AG10803 (cell line): ENCODE results near the gene EMD.

Source experiments
- DNase-seq: peaks from one replicate; pipeline ENCODE4 v3.0.0; 2010; ENCODE audit warnings: low read depth
- H3K4me3 ChIP-seq: 2 replicates; pipeline ENCODE4 v1.5.1; 2011; ENCODE audit warnings: mild to moderate bottlenecking, low read length, control low read depth
- CTCF ChIP-seq: conservative IDR thresholded peaks from 2 replicates; pipeline ENCODE4 v1.5.1; 2011; ENCODE audit warnings: mild to moderate bottlenecking, low read length, control low read depth, inconsistent platforms

Gene EMD

DNA sequence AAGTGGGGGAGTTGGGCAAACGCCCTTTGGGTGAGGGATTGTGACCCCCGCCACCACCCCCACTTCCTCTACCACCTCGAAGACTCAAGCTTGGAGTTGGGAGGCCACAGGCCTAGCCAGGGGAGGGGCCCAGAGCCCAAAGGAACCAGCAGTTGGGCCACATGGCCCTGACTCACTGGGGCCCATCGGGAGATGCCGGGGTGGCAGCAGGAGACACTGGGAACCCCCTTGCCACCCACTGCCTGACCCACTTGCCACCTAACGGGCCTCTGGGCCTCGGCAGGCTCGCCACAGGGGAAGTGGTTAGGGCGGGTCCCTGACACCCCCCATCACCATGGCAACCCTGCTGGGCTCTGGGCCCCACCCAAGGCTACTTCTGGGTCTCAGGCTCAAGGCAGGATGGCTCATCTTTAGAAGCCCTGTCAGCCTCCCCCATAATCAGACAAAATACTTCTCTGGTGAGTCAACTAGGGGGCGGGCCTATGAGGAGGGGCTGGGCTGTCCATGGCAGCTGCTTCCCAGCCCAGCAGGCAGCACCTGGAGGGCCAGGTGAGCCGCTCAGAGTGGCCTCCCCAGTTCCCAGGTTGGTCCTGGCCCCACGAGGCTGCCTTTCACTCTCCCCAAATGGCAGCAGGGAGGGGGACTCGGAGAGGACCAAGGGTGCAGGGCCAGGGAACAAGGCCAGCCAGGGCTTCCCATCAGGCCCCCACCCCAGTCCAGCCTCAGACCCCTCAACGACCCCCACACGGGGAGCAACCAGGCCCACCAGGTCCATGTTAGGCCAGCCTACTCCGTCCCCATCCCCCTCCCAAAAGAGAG, 10.3 kb upstream of the EMD start:
- no peak for TF ChIP-seq CTCF
- peak; percentile 93 for DNase-seq
- H3K4me3 ChIP-seq, result peak overlapping the region; percentile 86

DNA sequence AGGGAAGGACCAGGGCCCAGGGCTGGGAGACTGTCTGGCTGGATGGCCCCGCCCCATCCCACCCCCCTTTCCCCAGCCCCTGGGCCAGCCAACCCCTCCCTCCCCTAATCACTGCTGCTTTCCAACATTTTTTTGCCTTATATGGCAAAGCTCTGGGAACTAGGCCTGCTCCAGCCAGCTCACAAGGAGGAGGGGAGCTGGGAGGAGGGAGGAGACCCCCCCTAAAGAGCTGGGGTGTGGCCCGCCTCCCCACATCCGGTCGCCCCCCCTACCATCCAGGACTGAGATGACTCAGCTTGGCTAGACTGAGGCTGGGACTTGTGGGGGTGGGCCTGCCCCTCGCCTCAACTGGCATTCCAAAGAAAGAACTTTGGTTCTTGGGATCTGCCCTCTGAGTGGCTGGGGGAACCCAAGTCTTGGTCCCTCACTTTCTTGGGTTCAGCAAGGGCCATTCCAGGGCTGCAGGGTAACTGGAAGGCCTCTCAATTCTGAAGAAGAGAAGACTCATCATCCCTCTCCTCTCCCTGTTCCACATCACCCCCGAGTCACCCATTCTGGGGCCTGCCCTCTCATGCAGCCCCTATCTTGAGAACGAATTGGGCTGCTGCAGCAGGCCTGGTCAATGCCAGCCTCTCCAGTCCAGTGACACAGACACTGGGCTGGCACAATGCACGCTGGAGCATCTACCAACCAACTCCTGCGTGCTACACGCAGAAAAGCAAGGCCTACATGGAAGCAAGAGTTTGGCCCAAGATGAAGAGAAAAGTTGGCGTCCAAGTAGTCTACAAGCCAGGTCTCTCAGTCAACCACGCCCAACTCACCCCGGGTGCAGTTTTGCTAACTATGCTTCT, 9.4 kb upstream of the EMD start:
- peak; percentile 97 for DNase-seq
- TF ChIP-seq CTCF, result no peak
- peak overlapping the region; percentile 86 for H3K4me3 ChIP-seq

- no peak for TF ChIP-seq CTCF
- H3K4me3 ChIP-seq, result peak overlapping the region; percentile 86
- DNase-seq, result no peak
These were observed 8.6 kb upstream of the EMD start for GRCh38 chrX:154370300-154371016.

GRCh38 chrX:154371017-154371788, 7.9 kb upstream of the EMD start:
- no peak for TF ChIP-seq CTCF
- peak overlapping the region; percentile 86 for H3K4me3 ChIP-seq
- peak; percentile 94 for DNase-seq

- DNase-seq, result no peak
- peak overlapping the region; percentile 78 for H3K4me3 ChIP-seq
- no peak for TF ChIP-seq CTCF
These were observed 7.2 kb upstream of the EMD start for GRCh38 chrX:154371789-154372300.

DNA sequence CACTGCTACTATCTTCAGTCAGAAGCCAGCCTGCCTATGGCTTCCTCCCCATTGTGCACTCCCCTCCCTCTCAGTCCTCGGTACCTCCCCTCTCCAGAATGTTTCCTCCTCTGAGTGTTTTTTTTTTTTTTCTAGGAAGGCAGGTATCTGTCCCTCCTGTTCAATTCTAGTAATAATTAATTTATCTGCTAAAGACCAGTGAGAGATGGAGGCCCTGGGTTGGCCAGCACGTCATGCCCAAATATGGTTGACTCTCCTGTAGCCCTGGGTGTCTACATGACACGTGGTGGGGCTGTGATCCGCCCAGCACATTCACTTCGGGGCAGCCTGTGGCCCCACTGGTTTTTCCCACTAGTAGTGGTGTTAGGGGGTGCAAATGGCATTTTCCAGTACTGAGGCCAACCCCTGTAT, 6.5 kb upstream of the EMD start:
- TF ChIP-seq CTCF, result no peak
- peak overlapping the region; percentile 78 for H3K4me3 ChIP-seq
- DNase-seq, result peak; percentile 54
